ENCODE measurements around the gene ACSM3.

- TF ChIP-seq, protein P1, sequence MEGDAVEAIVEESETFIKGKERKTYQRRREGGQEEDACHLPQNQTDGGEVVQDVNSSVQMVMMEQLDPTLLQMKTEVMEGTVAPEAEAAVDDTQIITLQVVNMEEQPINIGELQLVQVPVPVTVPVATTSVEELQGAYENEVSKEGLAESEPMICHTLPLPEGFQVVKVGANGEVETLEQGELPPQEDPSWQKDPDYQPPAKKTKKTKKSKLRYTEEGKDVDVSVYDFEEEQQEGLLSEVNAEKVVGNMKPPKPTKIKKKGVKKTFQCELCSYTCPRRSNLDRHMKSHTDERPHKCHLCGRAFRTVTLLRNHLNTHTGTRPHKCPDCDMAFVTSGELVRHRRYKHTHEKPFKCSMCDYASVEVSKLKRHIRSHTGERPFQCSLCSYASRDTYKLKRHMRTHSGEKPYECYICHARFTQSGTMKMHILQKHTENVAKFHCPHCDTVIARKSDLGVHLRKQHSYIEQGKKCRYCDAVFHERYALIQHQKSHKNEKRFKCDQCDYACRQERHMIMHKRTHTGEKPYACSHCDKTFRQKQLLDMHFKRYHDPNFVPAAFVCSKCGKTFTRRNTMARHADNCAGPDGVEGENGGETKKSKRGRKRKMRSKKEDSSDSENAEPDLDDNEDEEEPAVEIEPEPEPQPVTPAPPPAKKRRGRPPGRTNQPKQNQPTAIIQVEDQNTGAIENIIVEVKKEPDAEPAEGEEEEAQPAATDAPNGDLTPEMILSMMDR (IDR thresholded peaks at IDR 0.05) = no peak
- no peak for TF ChIP-seq POLR2A (IDR thresholded peaks at IDR 0.05)
Observed at GRCh38 chr16:20763461-20764232, at the start of gene ACSM3.

All from testis (tissue), 2 donors.